HAP-1 (cell line): ENCODE data around the gene DMD.
"Not testable (repeated sequence)": the region's sequence is repeated elsewhere in the genome, so short reads cannot be mapped to it uniquely, and the experiment has no call there.

Experiments used
- DNase-seq, 2 experiments: peaks; one replicate each; pipeline ENCODE4 v3.0.0-alpha.2; 2016 to 2020; ENCODE audit warnings: low spot score in 2 of 2
- H3K27me3 ChIP-seq: fragments of 250-450 bp; sonication (Bioruptor Pico); 2 replicates; pipeline ENCODE4 v1.5.1; 2020; ENCODE audit warnings: low read depth, mild to moderate bottlenecking, moderate library complexity
- H3K36me3 ChIP-seq: fragments of 250-450 bp; sonication (Bioruptor Pico); replicated peaks from 2 replicates; pipeline ENCODE4 v1.5.1; 2020; ENCODE audit warnings: mild to moderate bottlenecking
- H3K4me1 ChIP-seq: fragments of 250-450 bp; sonication (Bioruptor Pico); 2 replicates; pipeline ENCODE4 v1.5.1; 2020; ENCODE audit warnings: mild to moderate bottlenecking
- H3K4me3 ChIP-seq: fragments of 250-450 bp; sonication (Bioruptor Pico); 2 replicates; pipeline ENCODE4 v1.5.1; 2020; ENCODE audit warnings: mild to moderate bottlenecking, moderate library complexity
- H3K9me3 ChIP-seq: fragments of 250-450 bp; sonication (Bioruptor Pico); 2 replicates; pipeline ENCODE4 v1.5.1; 2020; ENCODE audit warnings: mild to moderate bottlenecking, moderate library complexity
- in situ Hi-C: fragments of 300-500 bp; cut with MboI; formaldehyde crosslinking; loops from 3 replicates; pipeline ENCODE4 v1.14.3; 2020; ENCODE audit warnings: low sequenced_read_pairs, inconsistent platforms, mixed read lengths

Gene DMD

GRCh38 chrX:32571579-32571978 is 639.8 kb downstream of the DMD start:
- H3K4me3 ChIP-seq: no peak overlapping the region
- in situ Hi-C loops: no loop called here
- H3K36me3 ChIP-seq: no peaks in the 10 kb centered on the region
- no peak for DNase-seq
- no peaks in the 10 kb centered on the region for H3K27me3 ChIP-seq
- H3K9me3 ChIP-seq: no peaks in the 10 kb centered on the region
- H3K4me1 ChIP-seq: no peaks in the 10 kb centered on the region

- Histone ChIP-seq H3K4me1 (no peaks in the 10 kb centered on the region), H3K4me3 (no peak overlapping the region), H3K27me3 (no peaks in the 10 kb centered on the region), H3K9me3 (no peaks in the 10 kb centered on the region), H3K36me3 (no peaks in the 10 kb centered on the region)
- DNase-seq: no peak
- in situ Hi-C loops: no loop called here
Measured at GRCh38 chrX:32562261-32562660, 649.1 kb downstream of the DMD start.

- no peaks in the 10 kb centered on the region for H3K36me3 ChIP-seq
- no peak for DNase-seq
- no peaks in the 10 kb centered on the region for H3K9me3 ChIP-seq
- no peaks in the 10 kb centered on the region for H3K4me1 ChIP-seq
- in situ Hi-C loops: no loop called here
- H3K4me3 ChIP-seq: no peak overlapping the region
- no peaks in the 10 kb centered on the region for H3K27me3 ChIP-seq
Measured at GRCh38 chrX:32545101-32545500, 666.2 kb downstream of the DMD start.

GRCh38 chrX:32538554-32538953 is 672.8 kb downstream of the DMD start:
- Histone ChIP-seq H3K36me3 (no peaks in the 10 kb centered on the region), H3K4me1 (no peaks in the 10 kb centered on the region), H3K9me3 (no peaks in the 10 kb centered on the region), H3K27me3 (no peaks in the 10 kb centered on the region), H3K4me3 (no peak overlapping the region)
- in situ Hi-C loops: no loop called here
- no peak for DNase-seq

- in situ Hi-C loops: no loop called here
- Histone ChIP-seq H3K36me3 (no peaks in the 10 kb centered on the region), H3K27me3 (no peaks in the 10 kb centered on the region), H3K4me3 (no peak overlapping the region), H3K9me3 (no peaks in the 10 kb centered on the region), H3K4me1 (no peaks in the 10 kb centered on the region)
- no peak for DNase-seq
Measured at GRCh38 chrX:32533848-32534247, 677.5 kb downstream of the DMD start.

- Histone ChIP-seq H3K4me1 (no peaks in the 10 kb centered on the region), H3K36me3 (no peaks in the 10 kb centered on the region), H3K4me3 (no peak overlapping the region), H3K9me3 (no peaks in the 10 kb centered on the region), H3K27me3 (no peaks in the 10 kb centered on the region)
- DNase-seq: no peak
- in situ Hi-C loops: no loop called here
Measured at GRCh38 chrX:32532262-32532661, 679.1 kb downstream of the DMD start.

- Histone ChIP-seq H3K27me3 (no peaks in the 10 kb centered on the region; the same call in 1 of the 2 replicates), H3K9me3 (no peaks in the 10 kb centered on the region), H3K4me3 (no peak overlapping the region), H3K36me3 (no peaks in the 10 kb centered on the region), H3K4me1 (no peaks in the 10 kb centered on the region)
- in situ Hi-C loops: no loop called here
- DNase-seq: peak; percentile 51 to 59
Measured at GRCh38 chrX:32530802-32531403, 680.4 kb downstream of the DMD start.

- DNase-seq, H3K27me3 ChIP-seq, H3K36me3 ChIP-seq, H3K4me1 ChIP-seq, H3K9me3 ChIP-seq, H3K4me3 ChIP-seq, in situ Hi-C loops: not testable (repeated sequence)
Measured at GRCh38 chrX:32528451-32528850, 682.9 kb downstream of the DMD start.

- no peaks in the 10 kb centered on the region for H3K36me3 ChIP-seq
- DNase-seq: no peak
- no peaks in the 10 kb centered on the region for H3K4me1 ChIP-seq
- H3K4me3 ChIP-seq: no peak overlapping the region
- in situ Hi-C loops: no loop called here
- no peaks in the 10 kb centered on the region; the same call in 1 of the 2 replicates for H3K27me3 ChIP-seq
- H3K9me3 ChIP-seq: no peaks in the 10 kb centered on the region
Measured at GRCh38 chrX:32525234-32525633, 686.1 kb downstream of the DMD start.

GRCh38 chrX:32524385-32524784 is 687.0 kb downstream of the DMD start:
- Histone ChIP-seq H3K27me3 (no peaks in the 10 kb centered on the region; the same call in 1 of the 2 replicates), H3K4me1 (no peaks in the 10 kb centered on the region), H3K4me3 (no peak overlapping the region), H3K9me3 (no peaks in the 10 kb centered on the region), H3K36me3 (no peaks in the 10 kb centered on the region)
- in situ Hi-C loops: no loop called here
- DNase-seq: no peak

GRCh38 chrX:32520789-32521188 is 690.6 kb downstream of the DMD start:
- Histone ChIP-seq H3K36me3 (no peaks in the 10 kb centered on the region), H3K27me3 (no peaks in the 10 kb centered on the region; the same call in 1 of the 2 replicates), H3K4me1 (no peaks in the 10 kb centered on the region), H3K4me3 (no peak overlapping the region), H3K9me3 (no peaks in the 10 kb centered on the region)
- in situ Hi-C loops: no loop called here
- no peak for DNase-seq

GRCh38 chrX:32514986-32515385 is 696.4 kb downstream of the DMD start:
- in situ Hi-C loops: no loop called here
- no peaks in the 10 kb centered on the region for H3K27me3 ChIP-seq
- no peak for DNase-seq

GRCh38 chrX:32501606-32502005 is 709.7 kb downstream of the DMD start:
- H3K36me3 ChIP-seq: no peaks in the 10 kb centered on the region
- H3K4me3 ChIP-seq: no peak overlapping the region
- no peaks in the 10 kb centered on the region for H3K27me3 ChIP-seq
- no peak for DNase-seq
- no peaks in the 10 kb centered on the region for H3K4me1 ChIP-seq
- no peaks in the 10 kb centered on the region for H3K9me3 ChIP-seq
- in situ Hi-C loops: no loop called here

More at GRCh38 chrX:32514986-32515385, 696.4 kb downstream of the DMD start:
- Histone ChIP-seq H3K9me3 (no peaks in the 10 kb centered on the region), H3K4me1 (no peaks in the 10 kb centered on the region), H3K4me3 (no peak overlapping the region), H3K36me3 (no peaks in the 10 kb centered on the region)

- Histone ChIP-seq H3K9me3 (no peaks in the 10 kb centered on the region), H3K4me1 (no peaks in the 10 kb centered on the region), H3K36me3 (no peaks in the 10 kb centered on the region), H3K27me3 (no peaks in the 10 kb centered on the region), H3K4me3 (no peak overlapping the region)
- in situ Hi-C loops: no loop called here
- no peak for DNase-seq
Measured at GRCh38 chrX:32496671-32497070, 714.7 kb downstream of the DMD start.

GRCh38 chrX:32495855-32496254 is 715.5 kb downstream of the DMD start:
- no peak for DNase-seq
- H3K9me3 ChIP-seq: no peaks in the 10 kb centered on the region
- no peaks in the 10 kb centered on the region for H3K27me3 ChIP-seq
- in situ Hi-C loops: no loop called here
- H3K4me1 ChIP-seq: no peaks in the 10 kb centered on the region
- no peak overlapping the region for H3K4me3 ChIP-seq
- no peaks in the 10 kb centered on the region for H3K36me3 ChIP-seq
